ENCODE measurements around the gene CCL15. TPM values are rescaled to one million over a fixed set of nuclear protein-coding genes. Genes with fewer than 3 reads are reported as not detected.
"Not testable (repeated sequence)": the region's sequence is repeated elsewhere in the genome, so short reads cannot be mapped to it uniquely, and the experiment has no call there.

CCL15 gene
- not detected in 2 replicates for total RNA-seq (2014; rRNA removed; shearing (Covaris generic))

GRCh38 chr17:36001110-36001771 lies at the start of gene CCL15:
TSS of gene CCL15 (minus strand) at chr17:36001553. CDS start at chr17:36001492, 61 bp downstream.
- Histone ChIP-seq H3K9me3 (replicated peaks) (no peaks in the 10 kb centered on the region), H3K4me1 (no peaks in the 10 kb centered on the region), H3K27ac (no peak within 1 kb of the TSS), H3K27me3 (peaks cover 15% of the 10 kb centered on the region), H3K36me3 (no peaks in the 10 kb centered on the region), H3K4me3 (no peak within 1 kb of the TSS)
- DNase-seq = no peak

- H3K9me3 ChIP-seq (replicated peaks) = 0 out of 2 replicates have a peak, but pooled peaks cover under 1% of the 10 kb centered on the region
- no peaks in the 10 kb centered on the region for H3K4me1 ChIP-seq
Observed at GRCh38 chr17:36049643-36050042, 48.3 kb upstream of the CCL15 start.

DNA sequence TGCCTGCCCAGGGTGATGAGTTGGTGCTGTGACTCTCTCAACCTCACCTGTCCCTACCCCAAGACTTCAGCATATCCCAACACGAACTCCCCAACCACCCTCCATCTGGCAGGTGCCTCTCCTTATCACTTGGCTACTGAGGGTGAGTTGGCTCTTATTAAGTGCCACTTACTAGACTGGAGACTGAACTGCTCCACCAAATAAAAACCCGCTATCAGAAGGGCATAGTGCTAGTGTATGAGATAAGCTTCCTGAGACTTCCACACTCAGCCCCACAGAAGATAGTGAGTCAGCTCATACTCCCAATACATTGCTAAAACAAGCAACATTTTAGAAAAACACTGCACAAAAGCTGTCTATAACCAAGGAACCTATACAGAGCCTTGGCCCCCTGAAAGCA lies 46.7 kb upstream of the CCL15 start:
- DNase-seq = no peak
- Histone ChIP-seq H3K27ac (no peak overlapping the region), H3K9me3 (replicated peaks) (0 out of 2 replicates have a peak, but pooled peaks cover 2% of the 10 kb centered on the region), H3K27me3 (0 out of 2 replicates have a peak, but pooled peaks cover 6% of the 10 kb centered on the region), H3K4me3 (no peak overlapping the region), H3K36me3 (no peaks in the 10 kb centered on the region), H3K4me1 (no peaks in the 10 kb centered on the region)

More at GRCh38 chr17:36049643-36050042, 48.3 kb upstream of the CCL15 start:
- Histone ChIP-seq H3K27ac (no peak overlapping the region), H3K27me3 (0 out of 2 replicates have a peak, but pooled peaks cover 3% of the 10 kb centered on the region), H3K4me3 (no peak overlapping the region), H3K36me3 (no peaks in the 10 kb centered on the region)
- no peak for DNase-seq

DNA sequence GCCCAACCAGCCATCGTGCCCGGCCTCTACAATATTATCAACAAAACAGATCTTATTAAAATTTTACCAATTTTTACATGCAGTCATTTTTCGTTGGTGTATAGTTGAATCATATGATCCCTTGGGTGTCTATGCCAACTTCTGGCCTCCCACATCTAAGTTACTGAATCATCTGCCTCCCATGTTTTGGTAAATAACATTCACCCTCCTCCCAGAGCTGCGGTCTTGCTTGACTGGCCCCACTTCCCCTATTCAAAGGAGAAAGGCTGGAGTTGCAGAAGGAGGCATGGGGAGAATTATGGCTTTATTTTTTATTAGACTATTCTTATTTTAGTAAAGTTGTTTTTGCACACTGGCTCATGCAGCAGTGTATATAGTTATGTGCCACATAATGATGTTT lies 34.9 kb upstream of the CCL15 start:
- Histone ChIP-seq H3K36me3 (no peaks in the 10 kb centered on the region), H3K27ac (no peak overlapping the region), H3K9me3 (replicated peaks) (no peaks in the 10 kb centered on the region), H3K4me3 (no peak overlapping the region), H3K27me3 (peaks cover 20% of the 10 kb centered on the region), H3K4me1 (no peaks in the 10 kb centered on the region)
- DNase-seq = no peak

DNA sequence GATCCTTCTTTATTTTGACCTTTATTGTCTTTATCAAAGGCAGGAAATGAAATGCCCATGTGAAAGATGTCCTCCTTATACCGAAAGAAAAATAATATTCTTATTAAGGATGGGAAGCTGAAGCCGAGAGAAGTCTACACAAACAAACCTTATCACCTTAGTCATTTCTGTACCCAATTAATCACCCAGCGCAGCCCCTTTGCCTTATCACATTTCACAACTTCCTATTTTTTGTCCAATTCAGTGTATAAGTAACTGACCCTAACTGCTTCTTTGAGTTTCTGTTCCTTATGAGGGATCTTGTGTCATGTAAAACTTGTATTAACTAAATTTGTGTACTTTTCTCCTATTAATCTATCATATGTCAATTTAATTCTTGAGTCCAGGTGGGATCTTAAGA lies 32.8 kb upstream of the CCL15 start:
- no peaks in the 10 kb centered on the region for H3K9me3 ChIP-seq (replicated peaks)
- no peak overlapping the region for H3K4me3 ChIP-seq
- H3K36me3 ChIP-seq = no peaks in the 10 kb centered on the region
- H3K4me1 ChIP-seq = no peaks in the 10 kb centered on the region
- no peak for DNase-seq
- H3K27me3 ChIP-seq = peaks cover 20% of the 10 kb centered on the region
- H3K27ac ChIP-seq = no peak overlapping the region

GRCh38 chr17:36030956-36031355 lies 29.6 kb upstream of the CCL15 start:
- Histone ChIP-seq H3K9me3 (replicated peaks) (no peaks in the 10 kb centered on the region), H3K36me3 (no peaks in the 10 kb centered on the region), H3K27ac (no peak overlapping the region), H3K4me3 (no peak overlapping the region), H3K27me3 (peaks cover 13% of the 10 kb centered on the region), H3K4me1 (no peaks in the 10 kb centered on the region)
- DNase-seq = no peak

- H3K36me3 ChIP-seq = no peaks in the 10 kb centered on the region
- peaks cover 10% of the 10 kb centered on the region; the same call in 1 of the 2 replicates for H3K27me3 ChIP-seq
- H3K27ac ChIP-seq = no peak overlapping the region
- H3K4me3 ChIP-seq = no peak overlapping the region
- H3K4me1 ChIP-seq = no peaks in the 10 kb centered on the region
- DNase-seq = no peak
- no peaks in the 10 kb centered on the region for H3K9me3 ChIP-seq (replicated peaks)
Observed at GRCh38 chr17:36027761-36028160, 26.4 kb upstream of the CCL15 start.

DNA sequence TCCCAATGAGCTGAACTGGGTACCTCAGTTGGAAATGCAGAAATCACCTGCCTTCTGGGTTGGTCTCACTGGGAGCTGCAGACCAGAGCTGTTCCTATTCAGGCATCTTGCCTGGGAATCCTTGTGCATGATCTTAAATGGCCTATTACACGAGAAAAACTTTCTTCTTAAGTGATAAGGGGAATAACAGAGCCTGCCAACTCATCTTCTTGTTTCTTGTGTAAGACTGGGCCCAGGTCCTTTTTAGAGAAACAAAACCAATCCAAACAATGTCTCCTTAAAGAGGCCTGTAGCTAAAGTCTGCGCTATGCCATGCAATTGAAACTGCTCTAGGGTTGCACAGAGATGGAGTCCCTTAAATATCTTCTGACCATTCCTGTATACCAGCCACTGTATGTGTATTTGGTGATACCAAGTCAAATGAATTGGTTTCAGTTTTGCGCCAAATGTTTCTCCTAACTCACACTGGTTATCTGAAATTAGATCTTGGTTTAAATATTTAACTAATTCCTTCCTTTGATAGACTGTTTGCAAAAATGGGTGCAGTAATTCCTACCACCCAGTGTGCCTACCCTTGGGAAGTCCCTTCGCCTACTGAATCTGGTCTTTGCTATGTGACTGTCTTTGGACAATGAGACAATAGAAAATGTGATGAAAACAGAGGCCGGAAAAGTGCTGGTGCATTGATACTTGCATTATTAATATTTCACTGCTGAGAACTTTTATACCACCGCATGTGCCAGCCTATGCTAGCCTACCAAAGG lies 22.9 kb upstream of the CCL15 start:
- 0 out of 2 replicates have a peak, but pooled peaks cover 5% of the 10 kb centered on the region for H3K27me3 ChIP-seq
- no peaks in the 10 kb centered on the region for H3K9me3 ChIP-seq (replicated peaks)
- H3K4me3 ChIP-seq = no peak overlapping the region
- H3K36me3 ChIP-seq = no peaks in the 10 kb centered on the region
- DNase-seq = no peak
- no peaks in the 10 kb centered on the region for H3K4me1 ChIP-seq
- no peak overlapping the region for H3K27ac ChIP-seq

DNA sequence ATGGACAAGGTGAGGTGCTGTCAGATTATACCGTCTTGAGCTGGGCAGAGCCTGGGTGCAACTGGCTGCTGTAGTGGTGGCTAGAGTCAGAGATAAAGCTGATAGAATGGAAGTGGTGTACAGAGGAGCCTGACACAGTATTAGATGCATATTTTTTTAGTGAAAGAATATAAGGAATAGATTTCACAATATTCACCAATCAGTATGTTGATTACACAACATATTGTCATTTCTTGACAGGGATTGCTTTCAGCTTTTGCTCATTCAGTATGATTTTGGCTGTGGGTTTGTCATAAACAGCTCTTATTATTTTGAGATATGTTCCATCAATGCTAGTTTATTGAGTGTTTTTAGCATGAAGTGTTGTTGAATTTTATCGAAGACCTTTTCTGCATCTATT lies 18.1 kb upstream of the CCL15 start:
- DNase-seq = no peak
- H3K27me3 ChIP-seq = peaks cover 21% of the 10 kb centered on the region
- H3K9me3 ChIP-seq (replicated peaks) = no peaks in the 10 kb centered on the region
- H3K27ac ChIP-seq = no peak overlapping the region
- H3K4me3 ChIP-seq = no peak overlapping the region
- H3K4me1 ChIP-seq = no peaks in the 10 kb centered on the region
- no peaks in the 10 kb centered on the region for H3K36me3 ChIP-seq

GRCh38 chr17:36017799-36018198 lies 16.4 kb upstream of the CCL15 start, which contains the start of gene CCL23:
TSS of gene CCL23 (minus strand) at chr17:36017972. CDS start at chr17:36017897, 75 bp downstream.
- Histone ChIP-seq H3K4me1 (no peaks in the 10 kb centered on the region), H3K27me3 (peaks cover 17% of the 10 kb centered on the region), H3K9me3 (replicated peaks) (no peaks in the 10 kb centered on the region), H3K27ac (no peak within 1 kb of the TSS), H3K36me3 (no peaks in the 10 kb centered on the region), H3K4me3 (no peak within 1 kb of the TSS)
- no peak for DNase-seq

DNA sequence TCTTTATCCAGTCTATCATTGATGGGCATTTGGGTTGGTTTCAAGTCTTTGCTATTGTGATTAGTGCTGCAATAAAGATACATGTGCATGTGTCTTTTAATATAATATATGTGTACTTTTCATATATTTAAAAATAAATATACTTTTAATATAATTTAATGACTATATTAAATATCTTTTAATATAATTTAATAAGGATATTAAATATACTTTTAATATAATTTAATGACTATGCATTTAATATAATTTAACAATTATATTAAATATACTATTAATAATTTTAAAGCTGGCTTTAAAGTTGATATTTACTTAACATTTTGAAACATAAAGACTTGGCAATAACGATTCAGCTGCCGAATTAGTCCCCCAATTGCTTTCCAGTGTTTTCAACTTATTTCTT lies 15.2 kb upstream of the CCL15 start:
- H3K27me3 ChIP-seq = peaks cover 17% of the 10 kb centered on the region
- H3K4me3 ChIP-seq = no peak overlapping the region
- no peak for DNase-seq
- H3K9me3 ChIP-seq (replicated peaks) = no peaks in the 10 kb centered on the region
- no peaks in the 10 kb centered on the region for H3K36me3 ChIP-seq
- H3K4me1 ChIP-seq = no peaks in the 10 kb centered on the region
- no peak overlapping the region for H3K27ac ChIP-seq

GRCh38 chr17:36015895-36016294 lies 14.5 kb upstream of the CCL15 start:
- not testable (repeated sequence) for H3K27ac ChIP-seq; H3K9me3 ChIP-seq (replicated peaks); DNase-seq; H3K36me3 ChIP-seq; H3K4me1 ChIP-seq; H3K4me3 ChIP-seq
- H3K27me3 ChIP-seq = peaks cover 17% of the 10 kb centered on the region

DNA sequence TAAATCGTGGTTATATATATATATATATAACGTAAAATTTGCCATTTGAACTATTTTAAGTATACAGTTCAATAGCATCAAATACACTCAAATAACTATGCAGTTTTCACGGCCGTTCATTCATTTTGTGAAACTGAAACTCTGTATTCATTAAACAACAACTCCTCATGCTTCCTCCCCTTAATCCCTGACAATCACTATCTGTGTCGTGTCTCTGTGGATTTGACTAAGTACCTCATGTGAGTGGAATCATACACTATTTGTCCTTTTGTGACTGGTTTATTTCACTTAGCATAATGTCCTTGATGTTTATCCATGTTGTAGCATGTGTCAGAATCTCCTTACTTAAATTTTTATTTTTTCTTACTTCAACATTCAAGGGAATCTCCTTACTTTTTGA lies 13.6 kb upstream of the CCL15 start:
- Histone ChIP-seq H3K4me1 (no peaks in the 10 kb centered on the region), H3K4me3 (no peak overlapping the region), H3K27ac (no peak overlapping the region), H3K27me3 (peaks cover 17% of the 10 kb centered on the region), H3K9me3 (replicated peaks) (no peaks in the 10 kb centered on the region), H3K36me3 (no peaks in the 10 kb centered on the region)
- DNase-seq = no peak

DNA sequence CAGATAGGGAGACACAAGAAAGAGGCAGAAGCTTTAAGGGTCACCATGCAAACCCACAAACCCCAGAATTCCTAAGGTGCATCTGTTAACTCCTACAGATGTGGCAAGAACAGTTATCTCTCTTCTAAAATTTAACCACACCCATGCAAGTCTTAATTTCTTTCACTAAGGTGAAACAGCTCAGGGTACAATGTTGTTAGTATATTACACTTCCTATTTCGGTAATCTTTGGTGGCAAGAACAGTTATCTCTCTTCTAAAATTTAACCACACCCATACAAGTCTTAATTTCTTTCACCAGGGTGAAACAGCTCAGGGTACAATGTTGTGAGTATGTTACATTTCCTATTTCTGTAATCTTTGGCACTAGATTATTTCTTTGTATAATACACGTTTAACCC lies 9.8 kb upstream of the CCL15 start:
- no peak for DNase-seq
- Histone ChIP-seq H3K9me3 (replicated peaks) (no peaks in the 10 kb centered on the region), H3K4me1 (no peaks in the 10 kb centered on the region), H3K27ac (no peak overlapping the region), H3K36me3 (no peaks in the 10 kb centered on the region), H3K4me3 (no peak overlapping the region), H3K27me3 (peaks cover 16% of the 10 kb centered on the region)

DNA sequence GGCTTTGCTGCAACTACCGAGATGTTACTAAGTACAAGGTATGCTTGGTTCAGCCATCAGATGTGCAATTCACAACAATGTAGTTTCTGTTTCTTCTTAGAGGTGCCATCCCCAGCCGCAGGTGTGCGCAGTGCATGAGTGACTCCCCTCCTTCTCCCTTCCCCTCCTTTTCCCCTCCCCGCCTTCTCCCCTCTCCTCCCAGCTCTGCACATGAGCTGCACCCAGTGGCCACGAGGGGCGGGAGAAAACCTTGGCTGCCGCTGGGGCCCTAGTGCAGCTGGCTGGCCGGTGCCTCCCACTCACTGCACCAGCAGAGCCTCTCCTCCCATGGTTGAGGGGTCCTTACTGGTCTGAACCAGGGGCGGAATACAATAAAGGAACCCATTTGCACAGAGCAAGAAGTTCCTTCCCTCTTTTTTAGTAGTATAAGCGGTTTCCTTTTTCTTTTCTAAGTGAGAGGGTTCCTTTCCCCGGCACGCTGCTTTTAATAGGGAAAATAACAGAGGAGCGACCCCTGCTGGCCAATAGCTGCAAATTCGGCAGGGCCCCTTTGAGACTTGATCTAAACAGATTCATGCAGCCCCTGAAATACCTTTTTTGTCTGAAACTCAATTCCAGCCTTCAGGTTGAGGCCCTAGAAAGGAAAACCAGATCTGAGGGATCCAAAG lies 7.8 kb upstream of the CCL15 start:
- DNase-seq = peak; percentile 20 to 57
- no peaks in the 10 kb centered on the region for H3K4me1 ChIP-seq
- peaks cover 15% of the 10 kb centered on the region; the same call in 1 of the 2 replicates for H3K27me3 ChIP-seq

More for the DNA sequence above, 7.8 kb upstream of the CCL15 start:
- H3K36me3 ChIP-seq = no peaks in the 10 kb centered on the region
- no peaks in the 10 kb centered on the region for H3K9me3 ChIP-seq (replicated peaks)
- H3K27ac ChIP-seq = no peak overlapping the region
- no peak overlapping the region for H3K4me3 ChIP-seq
